Smooth muscle cell (in vitro differentiated cells): ENCODE results near the gene S100A1. TPM values are rescaled to one million over a fixed set of nuclear protein-coding genes. Genes with fewer than 3 reads are reported as not detected.

Source experiments
- DNase-seq: peaks from one replicate; lab custom pipeline; 2025; ENCODE audit not compliant: unreplicated experiment; lab: John Stamatoyannopoulos, UW
- H2AFZ ChIP-seq: fragments of 200-600 bp; sonication (generic); 2 replicates; pipeline ENCODE4 v1.6.0; 2016; ENCODE audit warnings: antibody characterized with exemption, low read depth, mild to moderate bottlenecking
- H3F3A ChIP-seq: fragments of 200-600 bp; sonication (generic); 2 replicates; pipeline ENCODE4 v1.6.0; 2017; ENCODE audit warnings: antibody characterized with exemption, low read depth
- H3K27ac ChIP-seq: fragments of 200-600 bp; sonication (generic); 2 replicates; pipeline ENCODE4 v1.5.1; 2016; ENCODE audit warnings: low read depth, mild to moderate bottlenecking
- H3K27me3 ChIP-seq: fragments of 200-600 bp; sonication (generic); 2 replicates; pipeline ENCODE4 v1.6.1; 2016; ENCODE audit warnings: low read depth, mild to moderate bottlenecking
- H3K36me3 ChIP-seq: fragments of 200-600 bp; sonication (generic); 2 replicates; pipeline ENCODE4 v1.5.1; 2016; ENCODE audit warnings: low read depth
- H3K4me1 ChIP-seq: fragments of 200-600 bp; sonication (generic); 2 replicates; pipeline ENCODE4 v1.5.1; 2016; ENCODE audit warnings: low read depth
- H3K4me2 ChIP-seq: fragments of 200-600 bp; sonication (generic); 2 replicates; pipeline ENCODE4 v1.6.0; 2016; ENCODE audit warnings: mild to moderate bottlenecking
- H3K4me3 ChIP-seq: fragments of 200-600 bp; sonication (generic); 2 replicates; pipeline ENCODE4 v1.5.1; 2016; ENCODE audit warnings: mild to moderate bottlenecking
- H3K79me2 ChIP-seq: fragments of 200-600 bp; sonication (generic); 2 replicates; pipeline ENCODE4 v1.6.0; 2016; ENCODE audit warnings: low read depth, mild to moderate bottlenecking
- H3K9ac ChIP-seq: fragments of 200-600 bp; sonication (generic); 2 replicates; pipeline ENCODE4 v1.6.0; 2016; ENCODE audit warnings: low read depth
- H3K9me3 ChIP-seq: fragments of 200-600 bp; sonication (generic); replicated peaks from 2 replicates; pipeline ENCODE4 v1.5.1; 2016; ENCODE audit warnings: low read depth
- H4K20me1 ChIP-seq: fragments of 200-600 bp; sonication (generic); 2 replicates; pipeline ENCODE4 v1.6.0; 2016; ENCODE audit warnings: low read depth
- WGBS: methylation state at CpG from one replicate; pipeline ENCODE4 v1.1.7; 2016; ENCODE audit warnings: low lambda C conversion rate; 5-methylcytosine and 5-hydroxymethylcytosine counted together
- polyA plus RNA-seq: library from polyadenylated mRNA; unstranded; fragments of >200 nt; fragmentation: Nextera tagmentation; extraction: Ambion mirVana; gene quantifications from 2 replicates; pipeline ENCODE4 v1.2.1, GENCODE V29; 2016
- total RNA-seq: library from RNA; depleted of rRNA; stranded (reverse); fragments of >200 nt; gene quantifications from 2 replicates; pipeline ENCODE4 v1.2.3, GENCODE V29; 2014
- TF ChIP-seq, protein P1 (sequence below): fragments of 200-600 bp; sonication (generic); IDR thresholded peaks from 2 replicates; pipeline ENCODE4 v1.5.1; 2017; ENCODE audit warnings: borderline replicate concordance, mild to moderate bottlenecking, antibody characterized with exemption; ENCODE audit not compliant: insufficient read depth, poor library complexity, severe bottlenecking

S100A1 gene
- total and polyA plus RNA-seq, 2 experiments from 2014 or later, result 1.0 to 8.3 TPM

DNA sequence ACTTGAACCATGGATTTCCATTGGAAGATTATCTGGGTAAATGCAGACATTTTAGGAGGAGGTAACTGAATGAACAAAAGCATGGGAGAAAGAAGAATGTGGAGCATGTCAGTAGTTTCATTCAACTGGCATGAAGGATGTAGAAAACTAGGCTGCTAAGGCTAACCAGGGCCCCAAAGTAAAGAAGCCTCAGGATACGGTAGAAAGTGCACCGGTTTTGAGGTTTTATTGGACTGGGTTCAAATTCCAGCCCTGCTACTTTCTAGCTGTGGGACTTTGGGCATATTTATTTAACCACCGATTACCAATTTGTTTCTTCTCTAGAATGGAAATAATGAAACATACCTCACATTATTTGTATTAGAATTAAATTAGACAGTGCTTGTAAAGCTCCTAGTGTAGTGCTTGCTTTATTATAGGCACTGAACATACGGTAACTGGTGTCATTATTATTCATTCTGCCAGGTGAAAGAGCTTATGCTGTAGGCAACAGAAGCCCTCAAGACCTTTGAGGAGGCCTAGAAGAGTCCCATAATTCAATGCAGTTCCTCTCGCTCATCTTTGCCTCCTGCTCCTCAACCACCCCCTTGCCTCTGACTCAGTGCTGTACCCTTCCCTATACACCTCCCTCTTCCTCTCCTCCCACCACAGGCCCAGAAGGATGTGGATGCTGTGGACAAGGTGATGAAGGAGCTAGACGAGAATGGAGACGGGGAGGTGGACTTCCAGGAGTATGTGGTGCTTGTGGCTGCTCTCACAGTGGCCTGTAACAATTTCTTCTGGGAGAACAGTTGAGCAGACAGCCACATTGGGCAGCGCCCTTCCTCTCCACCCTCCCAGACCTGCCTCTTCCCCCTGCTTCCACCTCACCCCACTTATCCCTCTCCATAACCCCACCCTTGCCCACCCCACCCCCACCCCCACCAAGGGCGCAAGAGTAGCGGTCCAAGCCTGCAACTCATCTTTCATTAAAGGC is 3.1 kb downstream of the S100A1 start:
- WGBS, result 88% methylated on average over 9 of the region's 10 CpGs
- H3K79me2 ChIP-seq, result peaks cover 24% of the 10 kb centered on the region
- no peaks in the 10 kb centered on the region for H3K9me3 ChIP-seq
- H2AFZ ChIP-seq, result no peak overlapping the region
- H3K27me3 ChIP-seq, result no peaks in the 10 kb centered on the region
- DNase-seq, result no peak
- peaks cover 20% of the 10 kb centered on the region for H4K20me1 ChIP-seq
- no peak overlapping the region for H3K4me2 ChIP-seq
- no peak overlapping the region for H3K4me3 ChIP-seq
- peaks cover 24% of the 10 kb centered on the region for H3K4me1 ChIP-seq
- no peak overlapping the region for H3K9ac ChIP-seq
- H3K27ac ChIP-seq, result peak overlapping the region; percentile 4
- peaks cover under 1% of the 10 kb centered on the region for H3K36me3 ChIP-seq
- TF ChIP-seq, protein P1, sequence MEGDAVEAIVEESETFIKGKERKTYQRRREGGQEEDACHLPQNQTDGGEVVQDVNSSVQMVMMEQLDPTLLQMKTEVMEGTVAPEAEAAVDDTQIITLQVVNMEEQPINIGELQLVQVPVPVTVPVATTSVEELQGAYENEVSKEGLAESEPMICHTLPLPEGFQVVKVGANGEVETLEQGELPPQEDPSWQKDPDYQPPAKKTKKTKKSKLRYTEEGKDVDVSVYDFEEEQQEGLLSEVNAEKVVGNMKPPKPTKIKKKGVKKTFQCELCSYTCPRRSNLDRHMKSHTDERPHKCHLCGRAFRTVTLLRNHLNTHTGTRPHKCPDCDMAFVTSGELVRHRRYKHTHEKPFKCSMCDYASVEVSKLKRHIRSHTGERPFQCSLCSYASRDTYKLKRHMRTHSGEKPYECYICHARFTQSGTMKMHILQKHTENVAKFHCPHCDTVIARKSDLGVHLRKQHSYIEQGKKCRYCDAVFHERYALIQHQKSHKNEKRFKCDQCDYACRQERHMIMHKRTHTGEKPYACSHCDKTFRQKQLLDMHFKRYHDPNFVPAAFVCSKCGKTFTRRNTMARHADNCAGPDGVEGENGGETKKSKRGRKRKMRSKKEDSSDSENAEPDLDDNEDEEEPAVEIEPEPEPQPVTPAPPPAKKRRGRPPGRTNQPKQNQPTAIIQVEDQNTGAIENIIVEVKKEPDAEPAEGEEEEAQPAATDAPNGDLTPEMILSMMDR, result no peak
- no peaks in the 10 kb centered on the region for H3F3A ChIP-seq

GRCh38 chr1:153633161-153633753 is 5.0 kb downstream of the S100A1 start:
- DNase-seq, result no peak
- peaks cover 39% of the 10 kb centered on the region for H4K20me1 ChIP-seq
- H2AFZ ChIP-seq, result no peak overlapping the region
- no peak overlapping the region for H3K9ac ChIP-seq
- H3K27ac ChIP-seq, result no peak overlapping the region
- TF ChIP-seq, protein P1, result no peak
- H3K4me1 ChIP-seq, result peaks cover 20% of the 10 kb centered on the region
- WGBS, result 77% methylated on average over 18 of the region's 18 CpGs
- H3K36me3 ChIP-seq, result peaks cover 13% of the 10 kb centered on the region
- H3K79me2 ChIP-seq, result peaks cover 42% of the 10 kb centered on the region
- no peaks in the 10 kb centered on the region for H3K9me3 ChIP-seq
- peaks cover 9% of the 10 kb centered on the region for H3F3A ChIP-seq
- H3K27me3 ChIP-seq, result no peaks in the 10 kb centered on the region
- H3K4me3 ChIP-seq, result peak overlapping the region; percentile 95
- peak overlapping the region; percentile 40 for H3K4me2 ChIP-seq

- peaks cover 47% of the 10 kb centered on the region for H3K79me2 ChIP-seq
- 3% methylated on average over 58 of the region's 65 CpGs for WGBS
- peaks cover 16% of the 10 kb centered on the region for H3K36me3 ChIP-seq
- H3K4me3 ChIP-seq, result peak within 1 kb of the TSS; percentile 95
- H2AFZ ChIP-seq, result no peak within 1 kb of the TSS
- H4K20me1 ChIP-seq, result peaks cover 45% of the 10 kb centered on the region
- H3K27me3 ChIP-seq, result no peaks in the 10 kb centered on the region
- H3F3A ChIP-seq, result peaks cover 9% of the 10 kb centered on the region
- peak; percentile 89 for DNase-seq
- H3K9ac ChIP-seq, result peak within 1 kb of the TSS; percentile 100
- peaks cover 20% of the 10 kb centered on the region for H3K4me1 ChIP-seq
- TF ChIP-seq, protein P1, result peak; percentile 4
- H3K4me2 ChIP-seq, result peak within 1 kb of the TSS; percentile 92
- peak within 1 kb of the TSS; percentile 100 for H3K27ac ChIP-seq
- no peaks in the 10 kb centered on the region for H3K9me3 ChIP-seq
These were observed 5.8 kb downstream of the S100A1 start, which contains the start of gene CHTOP for GRCh38 chr1:153633754-153634665. CHTOP (plus strand) TSS chr1:153634066; CDS start chr1:153636589, 2,523 bp downstream.
